H1 (cell line): Measurements from ENCODE around the gene GARS1. TPM values are rescaled to one million over a fixed set of nuclear protein-coding genes. Genes with fewer than 3 reads are reported as not detected.
A peak's percentile ranks its signal among the peaks of the same experiment; 100 is the strongest.

Experiments
- CTCF ChIA-PET: fragments of 300-600 bp; sonication (Branson Sonifier 250); formaldehyde crosslinking; loops from one replicate; lab custom pipeline; 2021; ENCODE audit not compliant: partially characterized antibody; lab: Charles Lee
- POLR2A ChIA-PET: fragments of 300-600 bp; sonication (Branson Sonifier 250); formaldehyde crosslinking; loops from one replicate; lab custom pipeline; 2021; ENCODE audit warnings: inconsistent platforms; ENCODE audit not compliant: partially characterized antibody; lab: Charles Lee
- DNase-seq, 2 experiments: peaks; one replicate each; pipeline versions ENCODE4 v3.0.0 to v3.0.0-alpha.2; 2010 to 2022; ENCODE audit warnings: low spot score in 2 of 2, low read depth in 1 of 2, mixed read lengths in 1 of 2
- FAIRE-seq: peaks from 2 replicates; lab custom pipeline; 2011; peaks lifted over from hg19 to GRCh38; lab: Jason Lieb, UNC
- H2AFZ ChIP-seq: 2 replicates; pipeline ENCODE4 v1.8.1; 2012; ENCODE audit warnings: low read length, inconsistent platforms
- H2AK5ac ChIP-seq: 2 replicates; pipeline ENCODE4 v1.6.1; 2013; ENCODE audit warnings: low read depth, low read length
- H2BK120ac ChIP-seq: replicated peaks from 2 replicates; pipeline ENCODE3; 2013; ENCODE audit warnings: low read depth, low read length, inconsistent platforms
- H2BK12ac ChIP-seq: 2 replicates; pipeline ENCODE4 v1.6.1; 2013; ENCODE audit warnings: low read depth, low read length
- H2BK15ac ChIP-seq: 2 replicates; pipeline ENCODE4 v1.6.1; 2013; ENCODE audit warnings: low read length
- H2BK20ac ChIP-seq: 2 replicates; pipeline ENCODE4 v1.6.1; 2013; ENCODE audit warnings: low read length
- H2BK5ac ChIP-seq: 2 replicates; pipeline ENCODE4 v1.6.1; 2013; ENCODE audit warnings: low read depth, low read length
- H3K14ac ChIP-seq: 2 replicates; pipeline ENCODE4 v1.6.1; 2013; ENCODE audit warnings: inconsistent platforms; ENCODE audit not compliant: insufficient read length
- H3K18ac ChIP-seq: 2 replicates; pipeline ENCODE4 v1.6.1; 2013; ENCODE audit warnings: low read length; ENCODE audit errors: extremely low read depth
- H3K23ac ChIP-seq: 2 replicates; pipeline ENCODE4 v1.6.1; 2013; ENCODE audit warnings: inconsistent platforms; ENCODE audit not compliant: insufficient read length
- H3K23me2 ChIP-seq: 2 replicates; pipeline ENCODE4 v1.6.1; 2013; ENCODE audit warnings: low read depth, low read length
- H3K27ac ChIP-seq: 2 replicates; pipeline ENCODE4 v1.6.1; 2011; ENCODE audit warnings: low read depth, low read length, inconsistent platforms
- H3K27me3 ChIP-seq, 4 experiments: replicated peaks in 1 of 4; 1 replicate in 1 of 4; 2 replicates in 3 of 4; pipeline versions ENCODE4 v1.6.1 to v1.8.1; 2011 to 2013; ENCODE audit warnings: low read length in 3 of 4, mild to moderate bottlenecking in 3 of 4, inconsistent platforms in 2 of 4, mixed read lengths in 2 of 4, moderate library complexity in 1 of 4; ENCODE audit not compliant: control insufficient read depth in 3 of 4, insufficient read depth in 3 of 4; ENCODE audit errors: extremely low read depth in 1 of 4
- H3K36me3 ChIP-seq, 4 experiments: 2 replicates each; pipeline versions ENCODE4 v1.6.1 to v1.8.1; 2011 to 2013; ENCODE audit warnings: mild to moderate bottlenecking in 4 of 4, low read length in 3 of 4, moderate library complexity in 2 of 4, control low read depth in 1 of 4, inconsistent platforms in 1 of 4; ENCODE audit not compliant: insufficient read depth in 4 of 4, control insufficient read depth in 2 of 4
- H3K4ac ChIP-seq: replicated peaks from 2 replicates; pipeline ENCODE3; 2013; ENCODE audit warnings: low read length, low read depth, mixed read lengths, inconsistent platforms; ENCODE audit not compliant: insufficient read length
- H3K4me1 ChIP-seq, 4 experiments: replicated peaks in 1 of 4; 1 replicate in 1 of 4; 2 replicates in 3 of 4; pipeline versions ENCODE4 v1.6.1 to v1.8.1; 2011 to 2013; ENCODE audit warnings: low read length in 3 of 4, inconsistent platforms in 2 of 4, mixed read lengths in 1 of 4; ENCODE audit not compliant: insufficient read depth in 4 of 4, control insufficient read depth in 3 of 4
- H3K4me2 ChIP-seq, 2 experiments: 2 replicates each; pipeline versions ENCODE4 v1.6.1 to v1.8.1; 2011 to 2013; ENCODE audit warnings: low read depth in 2 of 2, low read length in 2 of 2, control low read depth in 1 of 2, inconsistent platforms in 1 of 2, mild to moderate bottlenecking in 1 of 2; ENCODE audit not compliant: insufficient read depth in 1 of 2
- H3K4me3 ChIP-seq, 4 experiments: fragments of 200-600, 300-600 bp in 1 of 4; sonication (generic), shearing (Covaris generic), sonication (Bioruptor Twin) in 1 of 4; 2 replicates each; pipeline versions ENCODE4 v1.5.1 to v1.8.1; 2011 to 2016; ENCODE audit warnings: low read length in 4 of 4, low read depth in 3 of 4, control low read depth in 2 of 4, inconsistent platforms in 2 of 4, mild to moderate bottlenecking in 2 of 4, mixed read lengths in 1 of 4, moderate library complexity in 1 of 4; ENCODE audit not compliant: insufficient read depth in 2 of 4; ENCODE audit errors: extremely low read depth in 1 of 4
- H3K56ac ChIP-seq: replicated peaks from 2 replicates; pipeline ENCODE3; 2013; ENCODE audit warnings: low read depth, mild to moderate bottlenecking, mixed read lengths, low read length, inconsistent platforms; ENCODE audit not compliant: insufficient read length
- H3K79me1 ChIP-seq: 2 replicates; pipeline ENCODE4 v1.6.1; 2013; ENCODE audit warnings: low read depth, low read length, control low read depth
- H3K79me2 ChIP-seq, 2 experiments: 2 replicates each; pipeline versions ENCODE4 v1.6.1 to v1.8.1; 2012 to 2013; ENCODE audit warnings: low read length in 2 of 2, mild to moderate bottlenecking in 2 of 2, inconsistent platforms in 1 of 2; ENCODE audit not compliant: insufficient read depth in 2 of 2, control insufficient read depth in 1 of 2
- H3K9ac ChIP-seq, 4 experiments: replicated peaks in 1 of 4; 1 replicate in 1 of 4; 2 replicates in 3 of 4; pipeline versions ENCODE4 v1.6.1 to v1.8.1; 2011 to 2013; ENCODE audit warnings: low read depth in 3 of 4, low read length in 3 of 4, control low read depth in 2 of 4, mild to moderate bottlenecking in 2 of 4, moderate library complexity in 2 of 4, inconsistent platforms in 1 of 4; ENCODE audit errors: extremely low read depth in 1 of 4
- H3K9me3 ChIP-seq, 2 experiments: 2 replicates each; pipeline versions ENCODE4 v1.6.1 to v1.8.1; 2012 to 2013; ENCODE audit warnings: mild to moderate bottlenecking in 2 of 2, moderate library complexity in 2 of 2, control low read depth in 1 of 2, inconsistent platforms in 1 of 2, low read depth in 1 of 2, low read length in 1 of 2, mixed read lengths in 1 of 2; ENCODE audit not compliant: insufficient read depth in 2 of 2
- H4K20me1 ChIP-seq, 2 experiments: replicated peaks in 1 of 2; 2 replicates each; pipeline versions ENCODE3 to v1.8.1; 2011 to 2013; ENCODE audit warnings: inconsistent platforms in 2 of 2, low read length in 2 of 2, mild to moderate bottlenecking in 1 of 2; ENCODE audit not compliant: insufficient read depth in 2 of 2, control insufficient read depth in 1 of 2
- H4K5ac ChIP-seq: 2 replicates; pipeline ENCODE4 v1.6.1; 2013; ENCODE audit warnings: low read length, low read depth, mixed read lengths, inconsistent platforms; ENCODE audit not compliant: insufficient read length
- H4K8ac ChIP-seq: 2 replicates; pipeline ENCODE4 v1.8.0; 2013; ENCODE audit warnings: mild to moderate bottlenecking, moderate library complexity, low read length, inconsistent platforms; ENCODE audit not compliant: insufficient read depth; ENCODE audit errors: extremely low read depth
- H4K91ac ChIP-seq: replicated peaks from 2 replicates; pipeline ENCODE3; 2013; ENCODE audit warnings: low read length, mixed read lengths, inconsistent platforms; ENCODE audit not compliant: insufficient read length
- ASH2L ChIP-seq: fragments of 200-600, 300-600 bp; sonication (generic); IDR thresholded peaks from one replicate; pipeline ENCODE4 v1.7.1; 2017; ENCODE audit warnings: low read length
- CEBPB ChIP-seq: IDR thresholded peaks from 2 replicates; pipeline ENCODE4 v1.6.1; 2012; ENCODE audit warnings: low read depth, low read length
- CHD1 ChIP-seq: IDR thresholded peaks from 2 replicates; pipeline ENCODE4 v1.6.1; 2012; ENCODE audit warnings: low read depth, low read length, improper control_type of control experiment
- KDM1A ChIP-seq: fragments of 200-600, 300-600 bp; sonication (generic); IDR thresholded peaks from 2 replicates; pipeline ENCODE4 v1.7.1; 2016; ENCODE audit warnings: mild to moderate bottlenecking, low read length, borderline replicate concordance
- MAFK ChIP-seq: IDR thresholded peaks from 2 replicates; pipeline ENCODE4 v1.6.1; 2012; ENCODE audit warnings: low read depth, mild to moderate bottlenecking, improper control_type of control experiment, low read length
- RBBP5 ChIP-seq: IDR thresholded peaks from 2 replicates; pipeline ENCODE4 v1.7.1; 2012; ENCODE audit warnings: low read depth, mild to moderate bottlenecking, inconsistent platforms, low read length, moderate library complexity, borderline replicate concordance
- RNF2 ChIP-seq: fragments of 200-900, 300-1000 bp; sonication (generic); IDR thresholded peaks from 2 replicates; pipeline ENCODE4 v1.7.1; 2016; ENCODE audit warnings: borderline replicate concordance, low read depth, mild to moderate bottlenecking, antibody characterized with exemption, low read length; ENCODE audit not compliant: poor library complexity, severe bottlenecking; ENCODE audit errors: missing control alignments
- SAP30 ChIP-seq: fragments of 300-600 bp; sonication (generic); IDR thresholded peaks from 2 replicates; pipeline ENCODE4 v1.7.1; 2012; ENCODE audit warnings: low read length, moderate library complexity, mild to moderate bottlenecking, inconsistent platforms; ENCODE audit not compliant: insufficient read depth, insufficient replicate concordance
- SIN3A ChIP-seq, 2 experiments: IDR thresholded peaks in 1 of 2; conservative IDR thresholded peaks in 1 of 2; 2 replicates each; pipeline ENCODE4 v1.6.1; 2011 to 2012; ENCODE audit warnings: low read length in 2 of 2, improper control_type of control experiment in 1 of 2, low read depth in 1 of 2, mild to moderate bottlenecking in 1 of 2
- TEAD4 ChIP-seq: IDR thresholded peaks from 2 replicates; pipeline ENCODE4 v1.6.1; 2012; ENCODE audit warnings: low read depth, low read length, inconsistent platforms, mixed read lengths
- WGBS, 2 experiments: shearing (Covaris generic) in 1 of 2; methylation state at CpG; one replicate each; pipeline versions ENCODE4 v1.1.6 to v1.1.7; 2013 to 2015; ENCODE audit warnings: low lambda C conversion rate in 2 of 2, mixed read lengths in 2 of 2, inconsistent platforms in 1 of 2, low coverage in 1 of 2, missing lambda C conversion rate in 1 of 2; ENCODE audit not compliant: insufficient replicate concordance in 2 of 2, insufficient coverage in 1 of 2, insufficient read length in 1 of 2; ENCODE audit errors: extremely low coverage in 1 of 2, missing lambda C conversion rate in 1 of 2; 5-methylcytosine and 5-hydroxymethylcytosine counted together
- polyA plus RNA-seq, 7 experiments: library from polyadenylated mRNA; depleted of rRNA in 3 of 7; stranded (reverse) in 5 of 7; unstranded in 2 of 7; fragments of >200 nt in 5 of 7; fragments of 200-250 nt in 2 of 7; gene quantifications; 1 replicate in 5 of 7; 2 replicates in 1 of 7; 4 replicates in 1 of 7; pipeline versions ENCODE4 v1.2.1 to v1.2.3, GENCODE V29; 2011 to 2013; ENCODE audit warnings: missing spikeins in 2 of 7, mixed read lengths in 2 of 7
- total RNA-seq: library from RNA; stranded (reverse); fragmentation: NEBNext Ultra II Directional; extraction: Animal tissue kit (Norgen Biotek cat#: 25700); gene quantifications from 2 replicates; pipeline ENCODE4 v1.2.1, GENCODE V29; 2021

GARS1 gene
- total and polyA plus RNA-seq, 2 of the 8 experiments (the other 6 are each of a cell fraction or from before 2014, with no cell fraction given) = 270 to 476 TPM

DNA sequence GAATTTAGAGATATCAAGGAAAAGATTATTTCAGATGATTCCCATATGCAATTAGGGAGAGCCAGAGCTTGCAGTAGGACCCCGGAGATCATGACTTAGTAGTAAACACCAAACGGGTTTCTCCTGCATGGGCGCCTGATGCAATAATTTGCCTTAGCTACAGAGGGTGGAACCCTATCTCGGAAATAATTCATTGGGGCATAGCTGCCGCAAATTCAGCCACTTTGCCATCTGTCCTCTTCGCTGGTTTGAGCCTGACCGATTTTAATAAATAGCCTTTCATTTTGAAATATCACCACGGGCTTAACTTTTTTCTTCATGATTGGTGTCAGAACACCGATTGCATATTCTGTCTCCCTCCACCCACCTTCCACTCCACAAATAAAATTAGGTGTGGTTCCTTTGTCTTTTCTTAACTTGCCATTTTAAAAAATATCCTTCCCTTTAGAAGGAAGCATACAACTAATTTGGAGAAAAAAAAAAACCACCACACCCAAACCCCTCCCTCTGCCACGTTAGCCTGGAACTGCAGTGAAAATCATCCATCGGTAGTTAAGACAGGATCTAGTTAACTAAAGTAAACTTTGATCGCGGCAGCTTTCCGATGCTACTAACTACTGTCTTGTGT lies 1.4 kb downstream of the GARS1 start:
- Histone ChIP-seq H3K4me1 (no peaks in the 10 kb centered on the region; a peak in 1 of 7 replicates), H4K20me1 (peaks cover 0 to 5% of the 10 kb centered on the region in 2 experiments), H3K79me2 (peaks cover 21 to 58% of the 10 kb centered on the region in 2 experiments), H2BK12ac (no peak overlapping the region; the same call in 1 of the 2 replicates), H3K56ac (peak overlapping the region; percentile 27), H3K4me3 (peak overlapping the region; percentile 90 to 98 (median 95)), H3K23me2 (peaks cover 8% of the 10 kb centered on the region; the same call in 1 of the 2 replicates), H2BK15ac (no peak overlapping the region), H4K91ac (no peak overlapping the region), H2BK20ac (no peak overlapping the region), H3K14ac (no peak overlapping the region), H3K23ac (no peak overlapping the region), H3K36me3 (peaks cover 10 to 39% (median 21%) of the 10 kb centered on the region in 4 experiments)
- DNase-seq = no peak
- TF ChIP-seq CHD1 (no peak), SIN3A (conservative IDR thresholded peaks at IDR 0.05 in 1 of 2, IDR thresholded peaks at IDR 0.05 in 1 of 2; ENCODE audit: low read depth in 1 of 2, low read length in 2 of 2) (peak in 1 of 2 experiments; percentile 14; a peak in 1 of 4 replicates), TEAD4 (no peak), SAP30 (no peak), KDM1A (no peak), MAFK (no peak), CEBPB (peak; percentile 80), RNF2 (no peak), RBBP5 (no peak), ASH2L (no peak)
- TF ChIP-seq, all 59 proteins: peak for 2
- Histone ChIP-seq H3K9ac (peak overlapping the region; percentile 82 to 98 (median 95)), H3K18ac (peak overlapping the region; percentile 82; the same call in 1 of the 2 replicates), H3K27ac (no peak overlapping the region), H2AK5ac (no peak overlapping the region), H2AFZ (no peak overlapping the region), H3K4ac (no peak overlapping the region), H3K9me3 (no peaks in the 10 kb centered on the region), H3K4me2 (peak overlapping the region; percentile 81 to 88), H3K27me3 (no peaks in the 10 kb centered on the region), H2BK120ac (no peak overlapping the region), H4K5ac (no peak overlapping the region), H4K8ac (no peak overlapping the region), H3K79me1 (peaks cover 8% of the 10 kb centered on the region), H2BK5ac (no peak overlapping the region; the same call in 1 of the 2 replicates)
- WGBS, 2 experiments = 12% methylated on average over 14 of the region's 14 CpGs; no CpG with 5 or more reads in 1 of the 2 experiments
- ChIA-PET CTCF (interaction anchor here (1.2 to 1.7 kb wide), 3 partner anchors 32 to 86 kb away, joined by 3 read pairs; no protein-coding TSS in a partner anchor), POLR2A (interaction anchor here (0.8 to 15.5 kb wide), 6 partner anchors 9 to 118 kb away, joined by 3 to 323 read pairs (median 3); partner anchors contain the start of gene NOD1)
- no peak for FAIRE-seq
